Neural progenitor cell (in vitro differentiated cells): ENCODE data around the gene SURF4.
A peak's percentile ranks its signal among the peaks of the same experiment; 100 is the strongest.
"Not testable (repeated sequence)": the region's sequence is repeated elsewhere in the genome, so short reads cannot be mapped to it uniquely, and the experiment has no call there.

ENCODE experiments used
- CTCF ChIP-seq: fragments of 200-600 bp; sonication (generic); IDR thresholded peaks from 2 replicates; pipeline ENCODE4 v1.5.1; 2017; ENCODE audit warnings: antibody characterized with exemption, mild to moderate bottlenecking
- EZH2phosphoT487 ChIP-seq: fragments of 200-600 bp; sonication (generic); IDR thresholded peaks from 2 replicates; pipeline ENCODE4 v1.6.1; 2017; ENCODE audit warnings: antibody characterized with exemption

GRCh38 chr9:133329306-133330156 is 46.3 kb downstream of the SURF4 start:
- TF ChIP-seq CTCF, result peak; percentile 60
- not testable (repeated sequence) for TF ChIP-seq EZH2phosphoT487
